ENCODE results near the gene TGM1. TPM values are rescaled to one million over a fixed set of nuclear protein-coding genes. Genes with fewer than 3 reads are reported as not detected.

TGM1 gene
- 10 to 100 TPM in 1 of 4 donors, 1 to 10 TPM in 3; 1.3 to 43.3 (median 6.3) TPM for total RNA-seq

DNA sequence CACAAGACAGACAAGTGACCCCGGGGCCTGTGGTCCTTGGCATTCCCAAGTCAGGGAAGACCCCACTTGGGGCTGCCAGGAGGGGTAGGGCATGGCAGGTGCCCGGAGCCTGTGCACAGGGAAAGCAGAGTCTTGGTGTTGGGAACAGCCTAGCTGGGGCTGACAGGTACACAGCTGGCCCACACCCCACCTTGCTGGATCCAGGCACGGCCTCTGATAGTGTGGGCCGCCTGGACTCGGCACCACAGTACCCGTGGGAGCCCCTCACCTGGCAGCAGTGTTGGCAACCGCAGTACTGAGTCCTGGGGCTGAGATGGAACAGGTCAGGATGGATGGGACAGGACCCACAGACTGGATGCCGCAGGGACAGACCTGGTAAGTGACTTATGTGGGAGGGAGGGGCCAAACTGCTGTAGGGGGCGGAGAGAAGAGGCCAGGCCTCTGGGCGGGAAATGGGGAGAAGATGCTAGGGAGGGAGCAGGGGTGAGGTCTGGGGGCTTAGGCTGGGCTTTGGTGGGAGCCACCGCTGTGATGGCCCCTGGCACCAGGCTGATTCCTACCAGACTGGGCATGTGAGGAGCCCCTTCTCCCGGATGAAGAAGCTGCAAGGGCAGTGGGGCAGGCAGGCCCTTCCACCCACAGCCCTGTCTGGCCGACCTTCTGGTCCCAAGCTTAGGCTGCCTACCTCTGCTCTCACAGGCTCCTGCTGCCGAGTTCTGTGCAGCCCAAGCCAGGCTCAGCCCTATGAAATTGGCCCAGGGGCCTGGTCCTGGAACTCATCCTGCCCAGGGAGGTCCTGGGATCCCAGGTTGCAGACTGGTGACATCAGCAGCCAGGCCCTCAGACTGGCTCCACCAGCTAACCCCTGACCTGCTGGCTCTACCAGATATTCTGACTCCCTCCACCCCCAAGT lies at the start of gene TGM1:
Gene TGM1, minus strand, starts transcription at position 357 of the 913 bp plus-strand sequence. CDS start 825 bp downstream, outside the sequence.
- H3K36me3 ChIP-seq, result peaks cover 0 to 40% of the 10 kb centered on the region in 2 donors
- no peak within 1 kb of the TSS for H3K4me3 ChIP-seq
- no peaks in the 10 kb centered on the region for H3K9me3 ChIP-seq
- H3K4me1 ChIP-seq, result peaks cover 0 to 9% (median 0%) of the 10 kb centered on the region in 3 donors
- H3K27me3 ChIP-seq, result no peaks in the 10 kb centered on the region
- TF ChIP-seq POLR2A (IDR thresholded peaks at IDR 0.05) (no peak), EP300 (IDR thresholded peaks at IDR 0.05) (no peak)
- TF ChIP-seq, protein P1, sequence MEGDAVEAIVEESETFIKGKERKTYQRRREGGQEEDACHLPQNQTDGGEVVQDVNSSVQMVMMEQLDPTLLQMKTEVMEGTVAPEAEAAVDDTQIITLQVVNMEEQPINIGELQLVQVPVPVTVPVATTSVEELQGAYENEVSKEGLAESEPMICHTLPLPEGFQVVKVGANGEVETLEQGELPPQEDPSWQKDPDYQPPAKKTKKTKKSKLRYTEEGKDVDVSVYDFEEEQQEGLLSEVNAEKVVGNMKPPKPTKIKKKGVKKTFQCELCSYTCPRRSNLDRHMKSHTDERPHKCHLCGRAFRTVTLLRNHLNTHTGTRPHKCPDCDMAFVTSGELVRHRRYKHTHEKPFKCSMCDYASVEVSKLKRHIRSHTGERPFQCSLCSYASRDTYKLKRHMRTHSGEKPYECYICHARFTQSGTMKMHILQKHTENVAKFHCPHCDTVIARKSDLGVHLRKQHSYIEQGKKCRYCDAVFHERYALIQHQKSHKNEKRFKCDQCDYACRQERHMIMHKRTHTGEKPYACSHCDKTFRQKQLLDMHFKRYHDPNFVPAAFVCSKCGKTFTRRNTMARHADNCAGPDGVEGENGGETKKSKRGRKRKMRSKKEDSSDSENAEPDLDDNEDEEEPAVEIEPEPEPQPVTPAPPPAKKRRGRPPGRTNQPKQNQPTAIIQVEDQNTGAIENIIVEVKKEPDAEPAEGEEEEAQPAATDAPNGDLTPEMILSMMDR (IDR thresholded peaks at IDR 0.05), result no peak
- 45 to 80% methylated on average over 4 to 6 of the region's 14 CpGs for WGBS, 2 donors (ENCODE audit: low coverage in 1 of 2)
- H3K27ac ChIP-seq, result no peak within 1 kb of the TSS
- ATAC-seq, result no peak

DNA sequence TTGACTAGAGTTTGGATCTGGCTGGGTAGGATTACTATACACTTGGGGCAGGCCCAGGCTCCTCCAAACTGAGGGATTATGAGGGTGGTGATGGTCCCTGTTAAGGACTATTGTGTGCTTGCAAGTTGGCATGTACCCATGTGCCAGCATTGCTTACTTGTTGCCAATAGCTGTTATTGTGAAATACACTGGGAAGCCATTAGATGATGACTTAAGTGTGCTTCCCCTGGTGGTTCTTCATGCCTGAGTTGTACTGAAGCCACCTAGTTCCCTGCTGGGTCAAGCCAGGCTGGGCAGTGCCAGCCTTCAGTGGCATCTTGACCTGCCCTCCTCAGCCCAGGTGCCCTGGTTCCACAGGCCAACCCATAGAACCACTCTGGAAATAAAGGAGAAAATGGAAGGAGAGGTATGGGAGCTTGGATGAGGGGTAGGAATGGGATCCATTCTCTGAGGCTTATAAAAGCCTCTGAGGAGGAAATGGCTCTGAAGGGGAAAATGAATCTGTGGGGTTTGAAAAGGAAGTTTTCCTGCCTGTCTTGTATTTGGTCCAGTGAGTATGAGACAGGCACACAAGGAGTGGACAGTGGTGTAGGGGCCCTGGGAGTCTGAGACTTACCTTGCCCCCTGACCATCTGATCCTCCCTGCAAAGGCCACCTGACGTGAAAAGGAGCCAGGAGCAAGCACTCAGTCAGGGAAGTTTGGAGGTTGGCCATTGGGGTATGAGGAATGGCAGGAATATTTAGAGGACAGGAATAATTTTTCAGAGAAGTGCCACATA lies 49.0 kb upstream of the TGM1 start:
- ATAC-seq, result no peak
- no peak for TF ChIP-seq POLR2A (IDR thresholded peaks at IDR 0.05)
- TF ChIP-seq EP300 (IDR thresholded peaks at IDR 0.05), result no peak
- TF ChIP-seq, protein P1 (IDR thresholded peaks at IDR 0.05), result no peak
- TF ChIP-seq POLR2AphosphoS5 (IDR thresholded peaks at IDR 0.05), result no peak
- Histone ChIP-seq H3K36me3 (peaks cover 0 to 9% of the 10 kb centered on the region in 2 donors), H3K4me1 (peaks cover 0 to 86% (median 14%) of the 10 kb centered on the region in 3 donors), H3K27me3 (peaks cover 27% of the 10 kb centered on the region), H3K27ac (peak overlapping the region in 3 of 4 donors; percentile 85 to 87 (median 86)), H3K4me3 (peak overlapping the region; percentile 40 to 65), H3K9me3 (no peaks in the 10 kb centered on the region)
- 67 to 83% methylated on average over 1 of the region's 1 CpG for WGBS, 2 donors (ENCODE audit: low coverage in 1 of 2)

DNA sequence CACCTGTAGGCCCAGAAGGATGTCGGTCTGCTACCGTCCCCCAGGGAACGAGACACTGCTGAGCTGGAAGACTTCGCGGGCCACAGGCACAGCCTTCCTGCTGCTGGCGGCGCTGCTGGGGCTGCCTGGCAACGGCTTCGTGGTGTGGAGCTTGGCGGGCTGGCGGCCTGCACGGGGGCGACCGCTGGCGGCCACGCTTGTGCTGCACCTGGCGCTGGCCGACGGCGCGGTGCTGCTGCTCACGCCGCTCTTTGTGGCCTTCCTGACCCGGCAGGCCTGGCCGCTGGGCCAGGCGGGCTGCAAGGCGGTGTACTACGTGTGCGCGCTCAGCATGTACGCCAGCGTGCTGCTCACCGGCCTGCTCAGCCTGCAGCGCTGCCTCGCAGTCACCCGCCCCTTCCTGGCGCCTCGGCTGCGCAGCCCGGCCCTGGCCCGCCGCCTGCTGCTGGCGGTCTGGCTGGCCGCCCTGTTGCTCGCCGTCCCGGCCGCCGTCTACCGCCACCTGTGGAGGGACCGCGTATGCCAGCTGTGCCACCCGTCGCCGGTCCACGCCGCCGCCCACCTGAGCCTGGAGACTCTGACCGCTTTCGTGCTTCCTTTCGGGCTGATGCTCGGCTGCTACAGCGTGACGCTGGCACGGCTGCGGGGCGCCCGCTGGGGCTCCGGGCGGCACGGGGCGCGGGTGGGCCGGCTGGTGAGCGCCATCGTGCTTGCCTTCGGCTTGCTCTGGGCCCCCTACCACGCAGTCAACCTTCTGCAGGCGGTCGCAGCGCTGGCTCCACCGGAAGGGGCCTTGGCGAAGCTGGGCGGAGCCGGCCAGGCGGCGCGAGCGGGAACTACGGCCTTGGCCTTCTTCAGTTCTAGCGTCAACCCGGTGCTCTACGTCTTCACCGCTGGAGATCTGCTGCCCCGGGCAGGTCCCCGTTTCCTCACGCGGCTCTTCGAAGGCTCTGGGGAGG lies 47.9 kb upstream of the TGM1 start, which contains the start of gene LTB4R:
Gene LTB4R, plus strand, starts transcription at position 857 of the 959 bp plus-strand sequence. CDS start 4,150 bp downstream, outside the sequence.
- ATAC-seq, result peak; percentile 89
- TF ChIP-seq, protein P1 (IDR thresholded peaks at IDR 0.05), result peak in 3 of 4 experiments; percentile 46 to 61 (median 53)
- TF ChIP-seq POLR2A (IDR thresholded peaks at IDR 0.05) (peak in 1 of 2 donors; percentile 20), EP300 (IDR thresholded peaks at IDR 0.05) (no peak), POLR2AphosphoS5 (IDR thresholded peaks at IDR 0.05) (peak; percentile 40)
- Histone ChIP-seq H3K27ac (peak within 1 kb of the TSS; percentile 14 to 87 (median 86)), H3K4me1 (peaks cover 0 to 75% (median 14%) of the 10 kb centered on the region in 3 donors), H3K4me3 (peak within 1 kb of the TSS; percentile 40 to 65), H3K9me3 (no peaks in the 10 kb centered on the region), H3K27me3 (peaks cover 16% of the 10 kb centered on the region), H3K36me3 (peaks cover 0 to 20% of the 10 kb centered on the region in 2 donors)
- no CpG with 5 or more reads among the region's 99 CpGs for WGBS, 2 donors (ENCODE audit: low coverage in 1 of 2)

DNA sequence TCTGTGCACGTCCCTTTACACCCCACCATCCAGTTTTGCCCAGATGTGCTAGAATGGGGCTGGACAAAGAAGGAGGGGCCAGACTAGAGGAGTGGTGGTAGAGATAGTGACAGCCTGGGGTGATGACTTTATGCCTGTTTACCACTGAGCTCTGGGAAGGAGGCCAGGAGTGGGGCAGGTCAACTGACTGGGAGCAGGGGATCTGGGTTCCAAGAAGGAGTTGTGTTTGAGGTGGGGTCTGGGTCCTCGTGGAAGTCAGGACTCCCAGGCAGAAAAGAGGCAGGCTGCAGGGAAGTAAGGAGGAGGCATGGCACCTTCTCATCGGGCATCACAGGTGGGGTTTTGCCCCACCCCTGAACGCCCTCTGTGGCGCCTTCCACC lies 47.3 kb upstream of the TGM1 start:
- no peak for ATAC-seq
- H3K27me3 ChIP-seq, result peaks cover 9% of the 10 kb centered on the region
- WGBS, 2 donors (ENCODE audit: low coverage in 1 of 2), result 22% methylated on average over 1 of the region's 5 CpGs; no CpG with 5 or more reads in 1 of the 2 donors
- H3K4me3 ChIP-seq, result peak overlapping the region in 1 of 2 donors; percentile 65
- H3K36me3 ChIP-seq, result peaks cover 0 to 27% of the 10 kb centered on the region in 2 donors
- H3K4me1 ChIP-seq, result peaks cover 0 to 70% (median 14%) of the 10 kb centered on the region in 3 donors
- peak overlapping the region in 3 of 4 donors; percentile 85 to 87 (median 86) for H3K27ac ChIP-seq
- no peak for TF ChIP-seq EP300 (IDR thresholded peaks at IDR 0.05)
- no peak for TF ChIP-seq POLR2AphosphoS5 (IDR thresholded peaks at IDR 0.05)
- no peak for TF ChIP-seq POLR2A (IDR thresholded peaks at IDR 0.05)
- TF ChIP-seq, protein P1 (IDR thresholded peaks at IDR 0.05), result no peak
- H3K9me3 ChIP-seq, result no peaks in the 10 kb centered on the region

All from gastroesophageal sphincter (tissue), 4 donors.